Stimulated activated effector memory CD8-positive, alpha-beta T cell treated with anti-CD3 and anti-CD28 coated beads, Interleukin-12 subunit alpha, Interleukin-12 subunit beta, amount 100 ng/mL, for 72 hours (primary cell): ENCODE measurements around the gene NT5DC3.

ENCODE experiments used
- ATAC-seq: fragments of 150-1000 bp; cut with Tn5 transposase; 2 replicates; pipeline ENCODE4 v1.10.0; 2021
- DNase-seq, 2 donors: peaks; one replicate each; pipeline ENCODE4 v3.0.0; 2021 to 2022; ENCODE audit warnings: low spot score in 2 of 2
- H3K27ac Mint-ChIP-seq: one replicate; pipeline ENCODE4 v1.8.0; 2022; ENCODE audit warnings: mild to moderate bottlenecking, mixed read lengths
- H3K36me3 Mint-ChIP-seq: one replicate; pipeline ENCODE4 v1.8.0; 2022; ENCODE audit warnings: mild to moderate bottlenecking, mixed read lengths
- H3K4me1 Mint-ChIP-seq: one replicate; pipeline ENCODE4 v1.8.0; 2022; ENCODE audit warnings: mixed read lengths
- H3K4me3 Mint-ChIP-seq: one replicate; pipeline ENCODE4 v1.8.0; 2022; ENCODE audit warnings: mild to moderate bottlenecking, mixed read lengths
- H3K9me3 Mint-ChIP-seq: one replicate; pipeline ENCODE4 v1.8.0; 2022; ENCODE audit warnings: mixed read lengths

NT5DC3 gene

GRCh38 chr12:103771466-103771865, 69.6 kb downstream of the NT5DC3 start:
- no peak for ATAC-seq

GRCh38 chr12:103769240-103769945, 71.6 kb downstream of the NT5DC3 start:
- Mint-ChIP-seq H3K4me3 (no peak overlapping the region), H3K27ac (no peak overlapping the region), H3K36me3 (peaks cover 13% of the 10 kb centered on the region), H3K9me3 (no peaks in the 10 kb centered on the region), H3K4me1 (peaks cover 6% of the 10 kb centered on the region)
- DNase-seq = no peak
- ATAC-seq = no peak

More at GRCh38 chr12:103771466-103771865, 69.6 kb downstream of the NT5DC3 start:
- H3K4me1 Mint-ChIP-seq = peaks cover 3% of the 10 kb centered on the region
- no peak overlapping the region for H3K27ac Mint-ChIP-seq
- H3K9me3 Mint-ChIP-seq = no peaks in the 10 kb centered on the region
- H3K4me3 Mint-ChIP-seq = no peak overlapping the region
- peaks cover 20% of the 10 kb centered on the region for H3K36me3 Mint-ChIP-seq
- DNase-seq = no peak

GRCh38 chr12:103768467-103769123, 72.4 kb downstream of the NT5DC3 start:
- DNase-seq (no peak), ATAC-seq (no peak)
- H3K9me3 Mint-ChIP-seq = no peaks in the 10 kb centered on the region
- H3K4me1 Mint-ChIP-seq = peaks cover 6% of the 10 kb centered on the region
- H3K4me3 Mint-ChIP-seq = no peak overlapping the region
- H3K36me3 Mint-ChIP-seq = peaks cover 13% of the 10 kb centered on the region
- H3K27ac Mint-ChIP-seq = no peak overlapping the region

- H3K27ac Mint-ChIP-seq = peak overlapping the region; percentile 38
- no peak for ATAC-seq
- peaks cover 8% of the 10 kb centered on the region for H3K36me3 Mint-ChIP-seq
- DNase-seq = no peak
- H3K9me3 Mint-ChIP-seq = no peaks in the 10 kb centered on the region
- no peak overlapping the region for H3K4me3 Mint-ChIP-seq
- peaks cover 6% of the 10 kb centered on the region for H3K4me1 Mint-ChIP-seq
Observed at GRCh38 chr12:103766028-103766427, 75.0 kb downstream of the NT5DC3 start.

GRCh38 chr12:103765322-103765721, 75.7 kb downstream of the NT5DC3 start:
- no peak overlapping the region for H3K27ac Mint-ChIP-seq
- peaks cover 6% of the 10 kb centered on the region for H3K4me1 Mint-ChIP-seq
- peaks cover 8% of the 10 kb centered on the region for H3K36me3 Mint-ChIP-seq
- DNase-seq (no peak), ATAC-seq (no peak)
- no peaks in the 10 kb centered on the region for H3K9me3 Mint-ChIP-seq
- H3K4me3 Mint-ChIP-seq = no peak overlapping the region

GRCh38 chr12:103762473-103762872, 78.6 kb downstream of the NT5DC3 start:
- Mint-ChIP-seq H3K27ac (no peak overlapping the region), H3K9me3 (no peaks in the 10 kb centered on the region), H3K36me3 (peaks cover 8% of the 10 kb centered on the region), H3K4me3 (no peak overlapping the region), H3K4me1 (peaks cover 6% of the 10 kb centered on the region)
- DNase-seq (no peak), ATAC-seq (no peak)

- Mint-ChIP-seq H3K27ac (no peak overlapping the region), H3K4me3 (no peak overlapping the region), H3K36me3 (no peaks in the 10 kb centered on the region), H3K9me3 (no peaks in the 10 kb centered on the region), H3K4me1 (no peaks in the 10 kb centered on the region)
- no peak for ATAC-seq
- no peak for DNase-seq
Observed at GRCh38 chr12:103758310-103759089, 82.5 kb downstream of the NT5DC3 start.

- H3K36me3 Mint-ChIP-seq = no peaks in the 10 kb centered on the region
- ATAC-seq = no peak
- H3K27ac Mint-ChIP-seq = no peak overlapping the region
- H3K9me3 Mint-ChIP-seq = no peaks in the 10 kb centered on the region
- DNase-seq = no peak
- H3K4me1 Mint-ChIP-seq = no peaks in the 10 kb centered on the region
- no peak overlapping the region for H3K4me3 Mint-ChIP-seq
Observed at GRCh38 chr12:103757248-103757647, 83.8 kb downstream of the NT5DC3 start.

GRCh38 chr12:103756443-103756842, 84.6 kb downstream of the NT5DC3 start:
- Mint-ChIP-seq H3K9me3 (no peaks in the 10 kb centered on the region), H3K36me3 (no peaks in the 10 kb centered on the region), H3K4me3 (no peak overlapping the region), H3K4me1 (no peaks in the 10 kb centered on the region), H3K27ac (no peak overlapping the region)
- ATAC-seq (no peak), DNase-seq (no peak)

- ATAC-seq (no peak), DNase-seq (no peak)
- Mint-ChIP-seq H3K4me3 (no peak overlapping the region), H3K36me3 (no peaks in the 10 kb centered on the region), H3K4me1 (no peaks in the 10 kb centered on the region), H3K9me3 (no peaks in the 10 kb centered on the region), H3K27ac (no peak overlapping the region)
Observed at GRCh38 chr12:103755425-103755824, 85.6 kb downstream of the NT5DC3 start.

GRCh38 chr12:103751600-103751999, 89.4 kb downstream of the NT5DC3 start:
- Mint-ChIP-seq H3K4me3 (no peak overlapping the region), H3K4me1 (no peaks in the 10 kb centered on the region), H3K27ac (no peak overlapping the region), H3K36me3 (no peaks in the 10 kb centered on the region), H3K9me3 (no peaks in the 10 kb centered on the region)
- no peak for ATAC-seq
- DNase-seq = no peak

- Mint-ChIP-seq H3K9me3 (no peaks in the 10 kb centered on the region), H3K36me3 (no peaks in the 10 kb centered on the region), H3K4me3 (no peak overlapping the region), H3K27ac (no peak overlapping the region), H3K4me1 (no peaks in the 10 kb centered on the region)
- DNase-seq = no peak
- ATAC-seq = peak; percentile 29
Observed at GRCh38 chr12:103751171-103751570, 89.9 kb downstream of the NT5DC3 start.

GRCh38 chr12:103748875-103749274, 92.2 kb downstream of the NT5DC3 start:
- DNase-seq (no peak), ATAC-seq (no peak)
- H3K4me3 Mint-ChIP-seq = no peak overlapping the region
- H3K36me3 Mint-ChIP-seq = no peaks in the 10 kb centered on the region
- no peaks in the 10 kb centered on the region for H3K9me3 Mint-ChIP-seq
- H3K27ac Mint-ChIP-seq = no peak overlapping the region
- no peaks in the 10 kb centered on the region for H3K4me1 Mint-ChIP-seq

- no peaks in the 10 kb centered on the region for H3K4me1 Mint-ChIP-seq
- H3K9me3 Mint-ChIP-seq = no peaks in the 10 kb centered on the region
- no peak for DNase-seq
- H3K4me3 Mint-ChIP-seq = no peak overlapping the region
- H3K36me3 Mint-ChIP-seq = no peaks in the 10 kb centered on the region
- ATAC-seq = no peak
- no peak overlapping the region for H3K27ac Mint-ChIP-seq
Observed at GRCh38 chr12:103748002-103748401, 93.0 kb downstream of the NT5DC3 start.

GRCh38 chr12:103745962-103746361, 95.1 kb downstream of the NT5DC3 start:
- ATAC-seq (no peak), DNase-seq (no peak)
- Mint-ChIP-seq H3K4me1 (no peaks in the 10 kb centered on the region), H3K4me3 (no peak overlapping the region), H3K36me3 (no peaks in the 10 kb centered on the region), H3K9me3 (no peaks in the 10 kb centered on the region), H3K27ac (no peak overlapping the region)

GRCh38 chr12:103743788-103744187, 97.2 kb downstream of the NT5DC3 start:
- H3K9me3 Mint-ChIP-seq = no peaks in the 10 kb centered on the region
- DNase-seq = no peak
- H3K4me3 Mint-ChIP-seq = no peak overlapping the region
- H3K27ac Mint-ChIP-seq = no peak overlapping the region
- H3K36me3 Mint-ChIP-seq = no peaks in the 10 kb centered on the region
- ATAC-seq = no peak
- no peaks in the 10 kb centered on the region for H3K4me1 Mint-ChIP-seq
